Measurements from ENCODE around the gene KIF16B. TPM values are rescaled to one million over a fixed set of nuclear protein-coding genes. Genes with fewer than 3 reads are reported as not detected.

The KIF16B gene
- total RNA-seq, 1 experiment from 2014 or later, result 16.6 TPM

- ChIA-PET CTCF (no interaction called here), POLR2A (no interaction called here)
- intact Hi-C loops (cut with micrococcal nuclease; ENCODE audit: unreplicated experiment) (loop anchor here (5.0 to 10.0 kb wide), 2 partner anchors 57 to 250 kb away; partner anchors contain the start of gene KIF16B), in situ Hi-C loops (cut with HindIII; ENCODE audit: low pct_unique_long_range_greater_than_20kb, low sequenced_read_pairs) (no loop called here)
- H3K36me3 ChIP-seq (ENCODE audit: control insufficient read depth, insufficient read depth, low read length), result no peaks in the 10 kb centered on the region
- no peak overlapping the region for H3K27ac ChIP-seq (ENCODE audit: low read length)
- no peaks in the 10 kb centered on the region for H3K9me3 ChIP-seq (ENCODE audit: control insufficient read depth, insufficient read depth, low read depth, low read length)
- H3K4me3 ChIP-seq (ENCODE audit: low read depth in 2 of 2, low read length in 2 of 2), result no peak overlapping the region
- DNase-seq (ENCODE audit: low read depth, low spot score), result no peak
- ATAC-seq, result no peak
- H3K27me3 ChIP-seq (ENCODE audit: control insufficient read depth, insufficient read depth, low read length), result no peaks in the 10 kb centered on the region
- TF ChIP-seq TCF7L2 (IDR thresholded peaks at IDR 0.05; ENCODE audit: low read depth, low read length) (no peak), SIN3A (IDR thresholded peaks at IDR 0.05; ENCODE audit: borderline replicate concordance, insufficient read depth, low read depth, low read length) (no peak), REST (IDR thresholded peaks at IDR 0.05; ENCODE audit: insufficient read depth in 1 of 2, low read depth in 2 of 2, low read length in 1 of 2) (no peak), POLR2AphosphoS5 (IDR thresholded peaks at IDR 0.05; ENCODE audit: low read depth, low read length) (no peak), CTCF (IDR thresholded peaks at IDR 0.05) (no peak)
- no peaks in the 10 kb centered on the region for H3K4me1 ChIP-seq (ENCODE audit: control insufficient read depth, insufficient read depth, low read length)
- no TSS peak for BruUV-seq (replicated peaks)
These were observed 58.2 kb downstream of the KIF16B start for GRCh38 chr20:16515046-16515445.

GRCh38 chr20:16514140-16514539 is 59.1 kb downstream of the KIF16B start:
- H3K4me1 ChIP-seq (ENCODE audit: control insufficient read depth, insufficient read depth, low read length), result no peaks in the 10 kb centered on the region
- in situ Hi-C loops (cut with HindIII; ENCODE audit: low pct_unique_long_range_greater_than_20kb, low sequenced_read_pairs) (no loop called here), intact Hi-C loops (cut with micrococcal nuclease; ENCODE audit: unreplicated experiment) (loop anchor here (10.0 kb wide), 1 partner anchor 251 kb away; no protein-coding TSS in a partner anchor)
- TF ChIP-seq SIN3A (IDR thresholded peaks at IDR 0.05; ENCODE audit: borderline replicate concordance, insufficient read depth, low read depth, low read length), result no peak
- no peak for TF ChIP-seq POLR2AphosphoS5 (IDR thresholded peaks at IDR 0.05; ENCODE audit: low read depth, low read length)
- TF ChIP-seq CTCF (IDR thresholded peaks at IDR 0.05), result no peak
- no peak for TF ChIP-seq REST (IDR thresholded peaks at IDR 0.05; ENCODE audit: insufficient read depth in 1 of 2, low read depth in 2 of 2, low read length in 1 of 2)
- no peak for TF ChIP-seq TCF7L2 (IDR thresholded peaks at IDR 0.05; ENCODE audit: low read depth, low read length)
- BruUV-seq (replicated peaks), result no TSS peak
- no peak for DNase-seq (ENCODE audit: low read depth, low spot score)
- no peak overlapping the region for H3K4me3 ChIP-seq (ENCODE audit: low read depth in 2 of 2, low read length in 2 of 2)
- ChIA-PET CTCF (no interaction called here), POLR2A (no interaction called here)
- ATAC-seq, result no peak
- H3K27ac ChIP-seq (ENCODE audit: low read length), result no peak overlapping the region
- no peaks in the 10 kb centered on the region; the same call in 1 of the 2 replicates for H3K36me3 ChIP-seq (ENCODE audit: control insufficient read depth, insufficient read depth, low read length)
- no peaks in the 10 kb centered on the region for H3K9me3 ChIP-seq (ENCODE audit: control insufficient read depth, insufficient read depth, low read depth, low read length)
- H3K27me3 ChIP-seq (ENCODE audit: control insufficient read depth, insufficient read depth, low read length), result no peaks in the 10 kb centered on the region
